Central memory CD8-positive, alpha-beta T cell (primary cell): ENCODE results near the gene AEBP2.

Experiments used
- ATAC-seq: fragments of 150-1000 bp; cut with Tn5 transposase; replicated peaks from 2 replicates; pipeline ENCODE4 v1.10.0; 2022; ENCODE audit warnings: mild to moderate bottlenecking, moderate FRiP score, moderate number of reproducible peaks; ENCODE audit not compliant: poor library complexity, severe bottlenecking; ENCODE audit errors: extremely low read depth
- DNase-seq, 2 donors: peaks; one replicate each; pipeline ENCODE4 v3.0.0; 2021; ENCODE audit warnings: low spot score in 2 of 2
- H3K27ac Mint-ChIP-seq: one replicate; pipeline ENCODE4 v1.8.0; 2022; ENCODE audit warnings: low read depth, mild to moderate bottlenecking, moderate library complexity, mixed read lengths
- H3K27me3 Mint-ChIP-seq: one replicate; pipeline ENCODE4 v1.8.0; 2022; ENCODE audit warnings: mixed read lengths
- H3K36me3 Mint-ChIP-seq: one replicate; pipeline ENCODE4 v1.8.0; 2022; ENCODE audit warnings: mild to moderate bottlenecking, moderate library complexity, mixed read lengths; ENCODE audit not compliant: insufficient read depth
- H3K4me1 Mint-ChIP-seq: one replicate; pipeline ENCODE4 v1.8.0; 2022; ENCODE audit warnings: mixed read lengths
- H3K4me3 Mint-ChIP-seq: one replicate; pipeline ENCODE4 v1.8.0; 2022; ENCODE audit warnings: mild to moderate bottlenecking, moderate library complexity, mixed read lengths
- H3K9me3 Mint-ChIP-seq: one replicate; pipeline ENCODE4 v1.8.0; 2022; ENCODE audit warnings: mixed read lengths

The AEBP2 gene

GRCh38 chr12:19499030-19499429 is 59.7 kb downstream of the AEBP2 start:
- peaks cover 56% of the 10 kb centered on the region for H3K36me3 Mint-ChIP-seq
- no peaks in the 10 kb centered on the region for H3K9me3 Mint-ChIP-seq

GRCh38 chr12:19506497-19506896 is 67.2 kb downstream of the AEBP2 start:
- ATAC-seq (no peak), DNase-seq (no peak)
- Mint-ChIP-seq H3K27ac (peak overlapping the region; percentile 39), H3K27me3 (no peaks in the 10 kb centered on the region), H3K9me3 (no peaks in the 10 kb centered on the region), H3K4me3 (no peak overlapping the region), H3K4me1 (peaks cover 57% of the 10 kb centered on the region), H3K36me3 (peaks cover 30% of the 10 kb centered on the region)

More at GRCh38 chr12:19499030-19499429, 59.7 kb downstream of the AEBP2 start:
- Mint-ChIP-seq H3K27ac (no peak overlapping the region), H3K4me1 (peaks cover 27% of the 10 kb centered on the region), H3K4me3 (no peak overlapping the region), H3K27me3 (no peaks in the 10 kb centered on the region)
- DNase-seq (no peak), ATAC-seq (no peak)

- Mint-ChIP-seq H3K27me3 (no peaks in the 10 kb centered on the region), H3K36me3 (peaks cover 30% of the 10 kb centered on the region), H3K27ac (peak overlapping the region; percentile 39), H3K4me3 (no peak overlapping the region), H3K9me3 (no peaks in the 10 kb centered on the region), H3K4me1 (peaks cover 60% of the 10 kb centered on the region)
- DNase-seq (no peak), ATAC-seq (no peak)
Measured at GRCh38 chr12:19507823-19508222, 68.5 kb downstream of the AEBP2 start.

- no peaks in the 10 kb centered on the region for H3K27me3 Mint-ChIP-seq
- H3K4me1 Mint-ChIP-seq = peaks cover 35% of the 10 kb centered on the region
- H3K36me3 Mint-ChIP-seq = peaks cover 36% of the 10 kb centered on the region
- no peak overlapping the region for H3K4me3 Mint-ChIP-seq
- no peak for ATAC-seq
- no peak overlapping the region for H3K27ac Mint-ChIP-seq
- DNase-seq = no peak
- no peaks in the 10 kb centered on the region for H3K9me3 Mint-ChIP-seq
Measured at GRCh38 chr12:19510461-19510860, 71.2 kb downstream of the AEBP2 start.

GRCh38 chr12:19515179-19515578 is 75.9 kb downstream of the AEBP2 start:
- peaks cover 32% of the 10 kb centered on the region for H3K36me3 Mint-ChIP-seq
- no peak overlapping the region for H3K27ac Mint-ChIP-seq
- no peaks in the 10 kb centered on the region for H3K9me3 Mint-ChIP-seq
- H3K27me3 Mint-ChIP-seq = no peaks in the 10 kb centered on the region
- DNase-seq (no peak), ATAC-seq (no peak)
- H3K4me1 Mint-ChIP-seq = peaks cover 11% of the 10 kb centered on the region
- no peak overlapping the region for H3K4me3 Mint-ChIP-seq

GRCh38 chr12:19517583-19517982 is 78.3 kb downstream of the AEBP2 start:
- Mint-ChIP-seq H3K36me3 (peaks cover 27% of the 10 kb centered on the region), H3K4me3 (no peak overlapping the region), H3K27ac (no peak overlapping the region), H3K27me3 (no peaks in the 10 kb centered on the region), H3K9me3 (no peaks in the 10 kb centered on the region), H3K4me1 (no peaks in the 10 kb centered on the region)
- no peak for ATAC-seq
- no peak for DNase-seq

GRCh38 chr12:19518209-19518608 is 78.9 kb downstream of the AEBP2 start:
- H3K9me3 Mint-ChIP-seq = no peaks in the 10 kb centered on the region
- no peak for ATAC-seq

GRCh38 chr12:19520646-19521415 is 81.5 kb downstream of the AEBP2 start:
- Mint-ChIP-seq H3K36me3 (peaks cover 11% of the 10 kb centered on the region), H3K27ac (no peak overlapping the region), H3K4me3 (no peak overlapping the region), H3K4me1 (no peaks in the 10 kb centered on the region), H3K9me3 (no peaks in the 10 kb centered on the region), H3K27me3 (no peaks in the 10 kb centered on the region)
- no peak for ATAC-seq
- DNase-seq = no peak

More at GRCh38 chr12:19518209-19518608, 78.9 kb downstream of the AEBP2 start:
- no peaks in the 10 kb centered on the region for H3K27me3 Mint-ChIP-seq
- H3K27ac Mint-ChIP-seq = no peak overlapping the region
- peaks cover 25% of the 10 kb centered on the region for H3K36me3 Mint-ChIP-seq
- no peak for DNase-seq
- H3K4me1 Mint-ChIP-seq = no peaks in the 10 kb centered on the region
- no peak overlapping the region for H3K4me3 Mint-ChIP-seq

GRCh38 chr12:19525274-19525673 is 86.0 kb downstream of the AEBP2 start:
- ATAC-seq = no peak
- peaks cover 32% of the 10 kb centered on the region for H3K4me1 Mint-ChIP-seq
- H3K9me3 Mint-ChIP-seq = no peaks in the 10 kb centered on the region
- peaks cover 4% of the 10 kb centered on the region for H3K36me3 Mint-ChIP-seq
- no peak overlapping the region for H3K27ac Mint-ChIP-seq
- no peaks in the 10 kb centered on the region for H3K27me3 Mint-ChIP-seq
- no peak overlapping the region for H3K4me3 Mint-ChIP-seq
- DNase-seq = no peak

- no peak for DNase-seq
- Mint-ChIP-seq H3K4me1 (peaks cover 42% of the 10 kb centered on the region), H3K9me3 (no peaks in the 10 kb centered on the region), H3K36me3 (peaks cover 6% of the 10 kb centered on the region), H3K27me3 (no peaks in the 10 kb centered on the region), H3K27ac (no peak overlapping the region), H3K4me3 (no peak overlapping the region)
- no peak for ATAC-seq
Measured at GRCh38 chr12:19527866-19528265, 88.6 kb downstream of the AEBP2 start.

- Mint-ChIP-seq H3K9me3 (no peaks in the 10 kb centered on the region), H3K4me1 (peaks cover 42% of the 10 kb centered on the region), H3K36me3 (peaks cover 6% of the 10 kb centered on the region), H3K4me3 (no peak overlapping the region), H3K27ac (peak overlapping the region; percentile 69), H3K27me3 (no peaks in the 10 kb centered on the region)
- no peak for ATAC-seq
- DNase-seq = no peak
Measured at GRCh38 chr12:19528750-19529149, 89.5 kb downstream of the AEBP2 start.

- H3K4me1 Mint-ChIP-seq = peaks cover 42% of the 10 kb centered on the region
- ATAC-seq (no peak), DNase-seq (no peak)
- no peak overlapping the region for H3K27ac Mint-ChIP-seq
- H3K9me3 Mint-ChIP-seq = peaks cover 2% of the 10 kb centered on the region
- peaks cover 3% of the 10 kb centered on the region for H3K36me3 Mint-ChIP-seq
- H3K4me3 Mint-ChIP-seq = no peak overlapping the region
- H3K27me3 Mint-ChIP-seq = no peaks in the 10 kb centered on the region
Measured at GRCh38 chr12:19529951-19530636, 90.8 kb downstream of the AEBP2 start.

GRCh38 chr12:19530637-19531023 is 91.3 kb downstream of the AEBP2 start:
- no peak for ATAC-seq

More at GRCh38 chr12:19530637-19531023, 91.3 kb downstream of the AEBP2 start:
- Mint-ChIP-seq H3K4me3 (no peak overlapping the region), H3K9me3 (peaks cover 8% of the 10 kb centered on the region), H3K4me1 (peaks cover 42% of the 10 kb centered on the region), H3K36me3 (peaks cover 5% of the 10 kb centered on the region), H3K27me3 (no peaks in the 10 kb centered on the region), H3K27ac (no peak overlapping the region)
- DNase-seq = no peak
